GM21423 (cell line): ENCODE data around the gene ZNF276.
"Not testable (repeated sequence)": the region's sequence is repeated elsewhere in the genome, so short reads cannot be mapped to it uniquely, and the experiment has no call there.

Source experiments
- ATAC-seq: cut with Tn5 transposase; IDR thresholded peaks from one replicate; pipeline ENCODE4 v1.9.1; 2021; ENCODE audit warnings: mild to moderate bottlenecking, moderate library complexity; ENCODE audit not compliant: unreplicated experiment

The ZNF276 gene

DNA sequence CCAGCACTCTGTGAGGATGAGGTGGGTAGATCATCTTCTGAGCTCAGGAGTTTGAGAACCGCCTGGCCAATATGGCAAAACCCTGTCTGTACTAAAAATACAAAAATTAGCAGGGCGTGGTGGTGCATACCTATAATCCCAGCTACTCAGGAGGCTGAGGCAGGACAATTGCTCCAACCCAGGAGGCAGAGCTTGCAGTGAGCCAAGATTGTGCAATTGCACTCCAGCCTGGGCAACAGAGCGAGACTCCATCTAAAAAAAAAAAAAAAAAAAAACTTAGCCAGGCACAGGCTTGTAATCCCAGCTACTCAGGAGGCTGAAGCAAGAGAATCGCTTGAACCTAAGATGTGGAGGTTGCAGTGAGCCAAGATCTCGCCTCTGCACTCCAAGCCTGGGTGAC, 56.9 kb downstream of the ZNF276 start:
- not testable (repeated sequence) for ATAC-seq

DNA sequence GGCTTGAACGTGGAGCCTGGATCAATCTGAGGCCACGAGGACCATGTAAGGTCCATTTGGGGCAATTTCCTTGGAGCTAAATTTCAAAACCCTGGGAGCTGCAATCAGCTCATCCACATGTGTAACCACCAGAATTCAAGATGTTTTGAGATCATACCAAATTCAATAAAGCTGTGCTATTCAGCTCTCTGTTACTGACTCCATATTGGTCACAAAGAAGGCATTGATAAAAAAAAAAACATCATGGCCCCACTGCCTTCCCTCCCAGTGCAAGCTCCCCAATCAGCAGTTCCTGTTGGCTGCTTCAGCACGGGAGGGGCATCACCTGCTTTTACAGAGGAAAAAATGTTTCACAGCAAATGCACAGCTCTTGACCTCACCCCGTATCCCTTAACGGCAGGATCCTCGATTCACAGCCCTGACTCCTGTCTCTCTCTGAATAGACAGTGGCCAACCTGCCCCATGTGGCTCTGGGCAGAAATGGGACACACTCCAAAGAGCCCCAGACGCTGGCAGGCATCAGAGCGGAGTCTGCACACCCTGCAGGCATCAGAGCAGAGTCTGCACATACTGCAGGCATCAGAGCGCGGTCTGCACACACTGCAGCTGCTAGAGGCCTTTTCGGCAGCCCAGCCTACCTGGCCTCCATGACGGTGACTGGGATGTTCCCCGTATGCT, 58.0 kb downstream of the ZNF276 start:
- ATAC-seq = no peak

DNA sequence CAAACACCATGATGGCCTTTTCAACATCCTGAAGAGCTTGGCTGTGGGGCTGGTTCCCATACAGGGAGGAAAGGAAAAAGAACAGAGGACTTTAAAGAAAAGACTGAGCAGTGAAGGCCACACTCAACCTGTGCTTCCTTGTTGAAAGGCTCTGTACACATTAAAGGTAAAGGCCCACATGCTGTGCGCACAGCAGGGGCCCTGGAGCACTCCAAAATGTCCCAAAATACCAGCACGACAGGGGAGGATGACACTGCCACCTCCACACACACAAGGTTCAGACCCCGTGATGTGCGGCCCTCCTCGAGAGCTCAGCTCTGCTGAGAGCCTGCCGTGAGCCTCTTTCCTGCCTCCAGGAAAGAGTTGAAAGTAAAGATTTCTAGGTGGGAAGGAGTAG, 58.6 kb downstream of the ZNF276 start:
- ATAC-seq = no peak

DNA sequence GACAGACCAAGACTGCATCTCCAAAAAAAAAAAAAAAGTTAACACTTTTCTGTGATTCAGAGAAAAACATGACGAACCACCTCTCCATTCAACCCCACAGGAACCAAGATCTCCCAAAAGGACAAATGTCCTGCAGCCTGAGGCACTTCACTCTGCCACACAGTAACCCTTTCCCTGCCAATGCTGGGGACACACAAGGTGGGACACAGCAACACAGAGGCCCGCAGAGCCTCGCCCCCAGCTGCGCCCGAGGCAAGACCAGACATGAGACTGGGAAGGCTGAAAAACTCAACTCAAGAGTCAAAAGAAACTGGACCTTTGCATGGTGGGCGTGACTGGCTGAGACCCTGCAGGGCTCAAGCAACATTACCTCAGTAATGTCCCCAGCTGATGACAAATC, 61.2 kb downstream of the ZNF276 start:
- no peak for ATAC-seq

DNA sequence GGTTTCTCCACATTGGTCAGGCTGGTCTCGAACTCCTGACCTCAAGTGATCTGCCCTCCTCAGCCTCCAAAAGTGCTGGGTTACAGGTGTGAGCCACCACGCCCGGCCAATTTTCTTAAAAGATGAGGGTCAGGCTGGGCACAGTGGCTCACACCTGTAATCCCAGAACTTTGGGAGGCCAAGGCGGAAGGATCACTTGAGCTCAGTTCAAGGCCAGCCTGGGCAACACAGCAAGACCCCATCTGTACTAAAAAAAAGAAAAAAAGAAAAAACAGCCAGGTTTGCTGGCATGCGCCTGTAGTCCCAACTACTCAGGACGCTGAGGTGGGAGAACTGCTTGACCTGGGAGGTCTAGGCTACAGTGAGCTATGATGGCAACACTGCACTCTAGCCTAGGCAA, 62.6 kb downstream of the ZNF276 start:
- not testable (repeated sequence) for ATAC-seq

DNA sequence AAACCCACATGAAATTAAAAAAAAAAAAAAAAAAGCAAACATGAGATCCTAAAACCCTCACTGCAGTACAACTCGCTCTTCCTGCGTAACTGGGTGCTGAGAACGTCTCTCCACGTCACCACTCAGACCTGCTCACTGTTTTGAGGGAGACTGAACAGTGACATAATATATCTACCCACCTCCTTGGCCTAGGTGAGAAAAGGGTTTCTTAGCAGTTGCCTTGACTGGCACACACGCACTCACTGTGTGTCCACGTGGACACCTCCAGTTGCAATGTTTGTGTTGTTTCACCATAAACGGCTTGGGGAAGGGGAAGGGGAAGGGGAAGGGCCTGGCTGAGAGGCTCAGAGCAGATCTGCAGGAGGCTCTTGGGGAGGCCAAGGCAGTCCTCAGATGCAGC, 63.1 kb downstream of the ZNF276 start:
- no peak for ATAC-seq

DNA sequence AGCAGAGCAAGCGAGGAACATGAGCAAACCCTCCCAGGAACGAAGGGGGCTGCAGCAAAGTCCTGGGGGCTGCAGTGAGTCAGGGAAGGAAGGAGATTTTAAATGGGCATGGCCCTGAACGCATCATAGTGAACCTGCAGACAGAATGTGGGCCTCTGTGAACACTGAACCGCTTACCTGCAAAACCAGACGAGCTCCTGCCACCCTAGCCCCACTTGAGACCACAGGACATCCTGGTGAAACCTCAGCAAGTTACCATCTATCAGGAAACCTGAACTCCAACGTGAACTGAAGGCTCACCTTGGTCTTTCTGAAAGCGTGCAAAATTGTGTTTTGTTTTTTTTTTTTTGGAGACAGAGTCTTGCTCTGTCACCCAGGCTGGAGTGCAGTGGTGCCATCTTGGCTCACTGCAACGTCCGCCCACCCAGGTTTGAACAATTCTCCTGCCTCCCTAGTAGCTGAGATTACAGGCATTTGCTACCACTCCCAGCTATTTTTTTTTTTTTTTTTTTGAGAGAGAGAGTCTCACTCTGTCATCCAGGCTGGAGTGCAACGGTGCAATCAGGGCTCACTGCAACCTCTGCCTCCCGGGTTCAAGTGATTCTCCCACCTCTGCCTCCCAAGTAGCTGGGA, 64.3 kb downstream of the ZNF276 start:
- no peak for ATAC-seq

DNA sequence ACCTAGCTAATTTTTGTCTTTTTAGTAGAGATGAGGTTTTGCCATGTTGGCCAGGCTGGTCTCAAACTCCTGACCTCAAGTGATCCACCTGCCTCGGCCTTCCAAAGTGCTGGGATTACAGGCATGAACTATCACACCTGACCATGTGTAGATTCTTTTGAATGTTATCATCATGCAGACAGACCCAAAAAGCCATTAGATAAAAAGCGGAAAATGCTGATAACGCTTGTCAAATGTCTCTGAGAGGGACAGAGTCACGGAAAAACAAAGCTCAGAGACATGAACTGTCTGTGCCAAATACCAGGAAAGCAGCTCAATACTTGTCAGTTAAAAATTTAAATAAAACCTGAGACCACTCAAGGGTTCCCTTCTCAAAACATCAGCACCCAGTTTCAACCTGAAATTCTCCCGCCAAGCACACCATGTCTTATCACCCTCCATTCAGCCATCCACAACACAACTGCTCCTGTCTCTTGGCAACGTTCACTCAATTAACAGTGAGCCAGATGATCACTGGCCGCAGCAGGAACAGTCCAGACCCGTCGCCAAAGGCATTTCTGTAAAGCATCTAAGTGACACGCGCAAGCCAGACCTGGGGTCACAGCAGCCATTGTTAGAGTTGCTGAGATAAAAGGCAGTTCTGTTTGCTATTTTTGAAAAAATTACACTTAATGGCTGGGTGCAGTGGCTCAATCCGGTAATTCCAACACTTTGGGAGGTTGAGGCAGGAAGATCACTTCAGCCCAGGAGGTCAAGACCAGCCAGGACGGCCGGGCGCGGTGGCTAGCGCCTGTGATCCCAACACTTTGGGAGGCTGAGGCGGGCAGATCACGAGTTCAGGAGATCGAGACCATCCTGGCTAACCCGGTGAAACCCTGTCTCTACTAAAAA, 65.4 kb downstream of the ZNF276 start:
- ATAC-seq = no peak

DNA sequence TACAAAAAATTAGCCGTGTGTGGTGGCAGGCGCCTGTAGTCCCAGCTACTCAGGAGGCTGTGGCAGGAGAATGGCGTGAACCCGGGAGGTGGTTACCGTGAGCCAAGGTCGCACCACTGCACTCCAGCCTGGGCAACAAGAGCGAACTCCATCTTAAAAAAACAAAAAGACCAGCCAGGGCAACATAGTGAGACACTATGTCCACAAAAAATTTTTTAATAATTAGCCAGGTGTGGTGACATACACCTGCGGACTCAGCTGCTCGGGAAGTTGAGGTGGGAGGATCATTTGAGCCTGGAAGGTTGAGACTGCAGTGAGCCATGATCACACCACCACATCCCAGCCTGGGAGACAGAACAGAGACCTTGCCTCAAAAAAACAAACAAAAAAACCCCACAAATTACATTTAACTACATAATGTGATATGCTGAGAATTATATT, 66.0 kb downstream of the ZNF276 start:
- ATAC-seq = no peak
